HG03460 (cell line): ENCODE results near the gene NCOA1.
"Not testable (repeated sequence)": the region's sequence is repeated elsewhere in the genome, so short reads cannot be mapped to it uniquely, and the experiment has no call there.

Experiments
- ATAC-seq: cut with Tn5 transposase; IDR thresholded peaks from one replicate; pipeline ENCODE4 v1.9.1; 2021; ENCODE audit not compliant: unreplicated experiment

Gene NCOA1

GRCh38 chr2:24623535-24623934 lies 132.5 kb downstream of the NCOA1 start:
- no peak for ATAC-seq

GRCh38 chr2:24625728-24626127 lies 134.7 kb downstream of the NCOA1 start:
- no peak for ATAC-seq

DNA sequence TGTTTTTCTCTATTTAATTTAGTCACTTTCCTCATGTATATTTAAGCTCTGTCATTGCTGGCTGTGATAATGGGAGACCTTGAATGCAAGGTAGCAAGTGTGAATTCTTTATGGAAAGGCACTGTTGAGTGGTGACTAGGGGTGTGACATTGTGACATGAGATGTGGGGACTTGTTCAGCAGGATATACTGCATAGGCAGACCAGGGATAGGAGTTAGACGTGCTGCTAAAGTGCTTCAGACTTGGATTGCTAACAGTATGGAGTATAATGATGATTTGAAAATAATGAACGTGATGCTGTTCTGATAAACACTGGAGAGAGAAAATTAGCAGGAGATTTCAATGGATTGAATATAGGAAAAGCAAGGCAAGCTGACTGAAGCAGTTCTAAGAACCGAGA lies 135.1 kb downstream of the NCOA1 start:
- ATAC-seq: no peak

- no peak for ATAC-seq
Measured at GRCh38 chr2:24628746-24629145, 137.7 kb downstream of the NCOA1 start.

GRCh38 chr2:24632172-24632571 lies 141.1 kb downstream of the NCOA1 start:
- no peak for ATAC-seq

DNA sequence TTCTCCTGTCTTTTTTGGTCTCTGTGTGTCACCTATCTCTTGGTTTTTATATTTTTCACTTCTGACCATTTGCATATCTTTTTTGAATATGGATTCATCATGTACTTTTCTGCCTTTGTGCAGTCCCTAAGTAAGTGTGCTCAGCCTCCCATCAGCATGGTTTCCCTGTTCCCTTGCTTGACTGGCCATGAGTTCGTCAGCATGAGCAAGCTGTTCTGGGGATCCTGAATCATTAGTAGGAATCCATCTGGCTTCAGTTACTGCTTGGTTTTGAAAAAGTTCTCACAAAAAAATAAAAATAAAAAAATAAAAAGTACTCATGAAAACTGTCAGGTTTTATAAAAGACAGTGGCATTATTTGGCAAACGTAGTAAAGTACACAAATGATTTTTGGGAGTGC lies 144.1 kb downstream of the NCOA1 start:
- ATAC-seq: no peak

DNA sequence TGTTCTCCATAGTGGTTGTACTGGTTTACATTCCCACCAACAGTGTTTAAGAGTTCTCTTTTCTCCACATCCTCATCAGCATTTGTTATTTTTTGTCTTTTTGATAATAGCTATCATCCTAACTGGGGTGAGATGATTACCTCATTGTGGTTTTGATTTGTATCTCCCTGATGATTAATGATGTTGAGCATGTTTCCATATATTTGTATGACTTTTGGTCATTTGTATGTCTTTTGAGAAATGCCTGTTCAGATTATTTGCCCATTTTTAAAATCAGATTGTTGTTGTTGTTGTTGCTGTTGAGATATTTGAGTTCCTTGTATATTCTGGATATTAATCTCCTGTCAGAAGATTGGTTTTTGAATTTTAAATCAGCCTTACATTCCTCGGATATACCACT lies 147.5 kb downstream of the NCOA1 start:
- ATAC-seq: no peak

GRCh38 chr2:24642351-24642750 lies 151.3 kb downstream of the NCOA1 start:
- ATAC-seq: no peak

- no peak for ATAC-seq
Measured at GRCh38 chr2:24643051-24643450, 152.0 kb downstream of the NCOA1 start.

DNA sequence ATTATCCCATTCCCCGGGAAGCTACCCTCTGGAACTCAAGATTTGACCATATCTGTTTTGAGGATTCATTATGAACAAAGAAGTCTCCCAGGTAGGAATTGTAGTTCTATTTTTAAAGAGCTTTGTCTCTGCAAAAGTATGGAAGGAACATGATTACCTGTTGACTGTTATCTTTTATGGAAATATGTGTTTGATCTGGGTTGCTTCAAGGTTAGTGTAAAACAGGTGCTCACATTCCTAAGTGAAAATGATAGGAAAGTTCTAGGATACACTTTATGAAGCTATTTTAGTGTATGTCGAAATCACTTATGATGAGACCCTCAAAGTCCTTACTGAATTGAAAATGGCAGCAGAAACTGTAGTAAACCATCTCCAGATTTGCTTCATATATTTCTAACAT lies 153.0 kb downstream of the NCOA1 start:
- ATAC-seq: no peak

DNA sequence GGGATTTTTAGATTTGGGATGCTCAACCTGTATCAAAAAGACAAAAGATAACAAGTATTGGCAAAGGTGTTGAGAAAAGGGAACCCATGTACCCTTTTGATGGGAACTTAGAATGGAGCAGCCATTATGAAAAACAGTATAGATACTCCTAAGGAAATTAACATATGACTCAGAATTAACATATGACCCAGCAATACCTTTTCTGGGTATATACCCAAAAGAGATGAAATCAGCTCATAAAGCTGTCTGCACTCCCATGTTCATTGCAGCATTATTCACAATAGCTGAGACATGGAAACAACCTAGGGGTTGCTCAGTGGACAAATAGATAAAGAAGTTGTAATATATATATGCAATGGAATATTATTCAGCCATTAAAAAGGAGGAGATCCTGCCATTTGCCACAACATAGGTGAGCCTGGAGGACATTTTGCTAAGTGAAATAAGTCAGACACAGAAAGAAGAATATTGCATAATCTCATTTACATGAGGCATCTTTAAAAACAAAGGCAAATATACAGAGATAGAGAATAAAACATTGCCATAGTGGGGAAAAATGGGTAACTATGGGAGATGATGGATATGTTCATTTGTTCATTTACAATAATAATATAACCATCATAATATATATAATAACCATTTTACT lies 160.1 kb downstream of the NCOA1 start:
- ATAC-seq: no peak

GRCh38 chr2:24651643-24652003 lies 160.6 kb downstream of the NCOA1 start:
- ATAC-seq: no peak

GRCh38 chr2:24652265-24653182 lies 161.5 kb downstream of the NCOA1 start:
- ATAC-seq: no peak

GRCh38 chr2:24657818-24658217 lies 166.8 kb downstream of the NCOA1 start:
- ATAC-seq: no peak

- ATAC-seq: no peak
Measured at GRCh38 chr2:24658531-24659202, 167.6 kb downstream of the NCOA1 start.

GRCh38 chr2:24659862-24660261 lies 168.8 kb downstream of the NCOA1 start:
- no peak for ATAC-seq

- no peak for ATAC-seq
Measured at GRCh38 chr2:24667542-24667941, 176.5 kb downstream of the NCOA1 start.

DNA sequence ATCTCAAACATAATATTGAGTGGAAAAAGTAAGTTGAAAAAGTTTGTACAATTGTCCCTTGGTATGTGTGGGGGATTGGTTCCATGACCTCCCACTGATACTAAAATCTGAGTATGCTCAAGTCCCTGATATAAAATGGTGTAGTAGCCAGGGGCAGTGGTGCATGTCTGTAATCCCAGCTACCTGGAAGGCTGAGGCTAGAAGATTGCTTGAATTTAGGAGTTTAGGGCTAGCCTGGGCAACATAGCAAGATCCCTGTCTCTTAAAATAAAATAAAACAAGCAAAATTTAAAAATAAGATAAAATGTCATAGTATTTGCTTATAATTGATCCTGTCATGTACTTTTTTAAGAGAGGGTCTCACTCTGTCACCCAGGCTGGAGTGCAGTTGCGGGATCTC lies 180.2 kb downstream of the NCOA1 start:
- ATAC-seq: no peak

- no peak for ATAC-seq
Measured at GRCh38 chr2:24672589-24672988, 181.5 kb downstream of the NCOA1 start.

DNA sequence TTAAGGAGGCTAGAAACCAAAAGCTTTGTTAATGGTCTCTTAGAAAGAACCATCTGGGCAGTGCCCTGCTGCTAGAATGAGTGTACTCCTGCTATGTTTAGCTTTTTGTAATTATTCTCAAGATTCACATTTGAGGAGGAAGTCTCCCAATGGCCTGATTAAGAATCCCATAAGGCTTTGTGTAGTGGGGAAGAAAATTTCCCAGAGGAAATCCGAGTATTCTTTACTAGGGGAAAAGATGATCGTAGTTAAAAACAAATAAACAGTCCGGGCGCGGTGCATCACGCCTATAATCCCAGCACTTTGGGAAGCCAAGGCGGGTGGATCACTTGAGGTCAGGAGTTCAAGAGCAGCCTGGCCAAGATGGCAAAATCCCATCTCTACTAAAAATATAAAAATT lies 184.3 kb downstream of the NCOA1 start:
- ATAC-seq: no peak

- ATAC-seq: no peak
Measured at GRCh38 chr2:24676493-24676892, 185.4 kb downstream of the NCOA1 start.

DNA sequence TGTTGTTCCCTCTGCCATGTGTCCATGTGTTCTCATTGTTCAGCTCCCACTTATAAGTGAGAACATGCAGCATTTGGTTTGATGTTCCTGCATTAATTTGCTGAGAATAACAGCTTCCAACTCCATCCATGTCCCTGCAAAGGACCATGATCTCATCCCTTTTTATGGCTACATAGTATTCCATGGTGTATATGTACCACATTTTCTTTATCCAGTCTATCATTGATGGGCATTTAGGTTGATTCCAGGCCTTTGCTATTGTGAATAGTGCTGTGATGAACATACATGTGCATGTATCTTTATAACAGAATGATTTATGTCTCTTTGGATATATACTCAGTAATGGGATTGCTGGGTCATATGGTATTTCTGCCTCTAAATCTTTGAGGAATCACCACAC lies 187.0 kb downstream of the NCOA1 start:
- ATAC-seq: not testable (repeated sequence)
